Gastroesophageal sphincter (tissue), 3 donors: Measurements from ENCODE around the gene ADAM22.

ENCODE experiments used
- CTCF ChIP-seq, 4 experiments: fragments of 200-600 bp in 2 of 4; fragments of 450-650 bp in 2 of 4; sonication (generic) in 1 of 4; IDR thresholded peaks; one replicate each; pipeline ENCODE4 v1.5.1; 2017 to 2019; ENCODE audit warnings: antibody characterized with exemption in 4 of 4, mild to moderate bottlenecking in 2 of 4, moderate library complexity in 2 of 4
- EP300 ChIP-seq: sonication (generic); formaldehyde crosslinking; IDR thresholded peaks from one replicate; pipeline ENCODE4 v1.6.1; 2017; ENCODE audit warnings: antibody characterized with exemption, mild to moderate bottlenecking
- POLR2AphosphoS5 ChIP-seq: sonication (generic); formaldehyde crosslinking; IDR thresholded peaks from one replicate; pipeline ENCODE4 v1.6.1; 2017; ENCODE audit warnings: antibody characterized with exemption

- TF ChIP-seq CTCF (IDR thresholded peaks at IDR 0.05) (no peak), POLR2AphosphoS5 (no peak), EP300 (no peak)
These were observed 106.6 kb downstream of the ADAM22 start for GRCh38 chr7:88040694-88041093.
